Inflammatory macrophage (primary cell): Measurements from ENCODE around the gene HAUS8.
"Not testable (repeated sequence)": the region's sequence is repeated elsewhere in the genome, so short reads cannot be mapped to it uniquely, and the experiment has no call there.

Source experiments
- DNase-seq, 2 donors: peaks; one replicate each; pipeline ENCODE4 v3.0.0-alpha.2; 2020 to 2022

Gene HAUS8

DNA sequence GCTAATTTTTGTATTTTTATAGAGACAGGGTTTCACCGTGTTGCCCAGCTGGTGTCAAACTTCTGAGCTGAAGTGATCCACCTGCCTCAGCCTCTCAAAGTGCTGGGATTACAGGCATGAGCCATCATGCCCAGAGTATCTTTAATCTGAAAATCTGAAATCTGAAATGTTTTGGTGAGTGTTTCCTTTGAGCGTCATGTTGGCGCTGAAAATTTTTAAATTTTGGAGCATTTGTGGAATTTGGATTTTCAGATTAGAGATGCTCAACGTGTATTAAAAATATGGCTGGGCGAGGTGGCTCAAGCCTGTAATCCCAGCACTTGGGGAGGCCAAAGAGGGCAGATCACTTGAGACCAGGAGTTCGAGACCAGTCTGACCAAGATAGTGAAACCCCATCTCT, 43.5 kb downstream of the HAUS8 start:
- no peak for DNase-seq

GRCh38 chr19:17027535-17027975, 47.7 kb downstream of the HAUS8 start:
- DNase-seq, result no peak

GRCh38 chr19:17026706-17027534, 48.3 kb downstream of the HAUS8 start, which contains the start of gene CPAMD8:
Gene CPAMD8, minus strand, starts transcription at chr19:17026810. Its CDS starts 168 bp downstream, at chr19:17026642.
- DNase-seq, result no peak

GRCh38 chr19:17025991-17026658, 49.1 kb downstream of the HAUS8 start:
- peak; percentile 50 to 53 for DNase-seq

DNA sequence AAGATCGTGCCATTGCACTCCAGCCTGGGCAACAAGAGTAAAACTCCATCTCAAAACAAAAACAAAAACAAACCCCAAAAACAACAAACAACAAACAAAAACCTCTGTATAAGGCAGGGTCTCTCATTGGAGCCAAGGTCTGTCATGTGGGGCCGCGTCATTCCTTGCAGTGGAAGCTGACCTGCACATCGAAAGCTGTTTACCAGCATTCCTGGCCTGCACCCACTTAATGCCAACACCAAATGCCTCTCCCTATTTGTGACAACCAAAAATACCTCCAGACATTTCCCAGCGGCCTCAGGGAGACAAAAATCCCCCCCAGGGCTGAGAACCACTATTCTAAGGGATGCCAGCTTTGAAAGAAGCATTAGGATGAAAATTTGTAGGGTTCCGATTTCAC, 49.9 kb downstream of the HAUS8 start:
- DNase-seq, result no peak

GRCh38 chr19:17024941-17025340, 50.3 kb downstream of the HAUS8 start:
- not testable (repeated sequence) for DNase-seq

DNA sequence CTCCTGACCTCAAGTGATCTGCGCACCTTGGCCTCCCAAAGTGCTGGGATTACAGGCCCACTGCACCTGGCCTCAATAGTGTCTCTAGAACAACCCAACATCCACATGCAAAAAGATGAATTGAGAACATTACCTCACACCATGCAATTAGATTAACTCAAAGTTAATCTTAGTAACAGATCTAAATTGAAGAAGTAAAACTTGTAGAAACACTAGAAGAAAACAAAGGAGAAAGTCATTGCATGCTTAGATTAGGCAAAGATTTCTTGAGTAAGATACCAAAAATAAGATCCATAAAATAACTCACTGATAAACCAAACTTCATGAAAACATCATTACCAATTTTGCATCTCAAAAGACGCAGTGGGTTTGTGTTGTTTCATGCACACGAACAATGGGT, 51.4 kb downstream of the HAUS8 start:
- DNase-seq, result no peak

DNA sequence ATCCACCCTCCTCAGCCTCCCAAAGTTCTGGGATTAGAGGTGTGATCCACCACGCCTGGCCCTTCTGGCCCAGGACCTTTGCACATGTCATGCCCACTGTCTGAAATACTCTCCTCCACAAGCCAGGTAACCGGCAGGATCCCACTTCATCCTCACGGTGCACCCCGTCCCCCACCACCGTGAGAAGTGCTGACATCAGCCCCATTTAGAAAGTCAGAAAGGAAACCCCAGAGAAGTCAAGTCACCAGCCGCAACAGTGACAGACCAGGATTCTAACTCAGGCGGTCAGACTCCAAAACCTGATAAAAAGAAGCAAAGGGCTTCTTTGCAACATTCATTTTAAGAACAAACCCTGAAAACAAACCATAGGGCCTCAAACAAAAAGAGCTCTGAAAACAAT, 52.5 kb downstream of the HAUS8 start:
- DNase-seq, result no peak

DNA sequence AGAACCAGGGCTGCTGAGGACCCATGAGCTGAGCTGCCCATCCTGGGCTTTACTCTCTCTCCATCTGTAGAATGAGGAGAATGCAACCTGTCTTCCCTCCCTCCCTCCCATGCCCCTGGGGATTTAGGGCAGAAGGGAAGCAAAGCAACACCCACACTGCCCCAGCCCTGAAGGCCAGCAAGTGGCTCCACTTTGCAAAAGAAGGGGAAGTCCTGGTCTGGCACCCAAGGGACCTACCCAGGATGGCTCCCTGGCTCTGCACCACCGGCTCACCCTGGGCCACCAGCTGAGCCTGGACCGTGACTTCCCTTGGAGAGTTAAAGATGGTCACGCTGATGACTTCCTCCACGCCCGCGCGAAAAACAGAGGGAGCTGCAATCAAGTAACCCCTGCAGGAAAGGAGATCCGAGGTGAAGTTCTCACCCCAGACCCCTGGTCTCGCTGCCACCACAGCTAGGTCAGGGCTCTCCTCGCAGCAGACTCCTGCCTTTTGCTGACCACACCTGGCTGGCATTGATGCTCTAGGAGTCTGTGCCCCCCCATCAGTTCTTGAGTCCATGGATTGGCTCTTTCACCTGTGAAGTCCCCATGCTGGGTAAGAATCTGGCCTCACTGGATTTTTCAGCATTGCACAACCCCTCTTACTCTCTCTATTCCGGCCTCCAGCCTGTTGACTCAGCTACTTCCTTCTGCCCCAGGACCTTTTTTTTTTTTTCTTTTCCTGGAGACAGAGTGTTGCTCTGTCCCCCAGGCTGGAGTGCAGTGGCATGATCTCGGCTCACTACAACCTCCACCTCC, 53.3 kb downstream of the HAUS8 start:
- peak; percentile 88 to 90 for DNase-seq

DNA sequence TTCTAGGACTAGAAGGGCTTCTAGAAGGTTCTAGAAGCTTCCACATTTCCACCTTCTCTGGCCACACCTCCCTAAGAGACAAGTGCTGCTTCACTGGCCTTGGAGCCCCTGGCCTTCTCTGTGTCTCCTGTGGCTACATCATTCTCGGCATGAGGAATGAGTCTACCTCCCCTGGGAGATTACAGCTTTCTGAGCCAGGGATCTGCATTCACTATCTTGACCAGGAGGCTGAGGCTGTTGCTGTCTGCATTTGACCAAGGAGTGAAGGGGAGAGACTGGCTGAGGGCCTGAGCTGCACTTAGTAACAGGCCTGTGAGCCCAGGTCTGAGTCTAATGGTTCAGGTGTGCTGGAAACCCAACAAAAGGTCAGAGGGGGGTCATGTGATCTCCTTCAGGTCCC, 53.9 kb downstream of the HAUS8 start:
- no peak for DNase-seq

- DNase-seq, result peak; percentile 23 to 24
These were observed 54.4 kb downstream of the HAUS8 start for GRCh38 chr19:17020823-17021222.

GRCh38 chr19:17020385-17020784, 54.9 kb downstream of the HAUS8 start:
- no peak for DNase-seq

- not testable (repeated sequence) for DNase-seq
These were observed 60.9 kb downstream of the HAUS8 start for GRCh38 chr19:17014212-17014861.

DNA sequence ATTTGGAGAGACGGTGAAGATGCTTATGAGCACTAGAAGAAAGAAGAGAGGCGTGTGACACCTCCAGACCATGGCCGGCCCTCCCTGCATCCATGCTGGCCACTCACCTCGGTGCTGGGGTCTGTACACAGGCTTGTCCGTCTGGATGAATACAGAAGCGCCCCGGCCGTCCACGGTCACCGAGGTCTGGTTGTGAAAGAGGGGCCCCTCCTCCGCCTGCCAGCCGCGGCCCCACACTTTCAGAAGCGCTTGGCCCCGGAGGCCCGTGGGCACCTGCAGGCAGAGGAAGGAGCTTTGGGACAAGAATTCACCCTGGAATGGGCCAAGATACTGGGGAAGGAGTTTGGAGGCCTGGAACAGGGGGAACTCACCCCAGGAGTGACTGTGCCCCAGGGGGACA, 63.8 kb downstream of the HAUS8 start:
- no peak for DNase-seq

DNA sequence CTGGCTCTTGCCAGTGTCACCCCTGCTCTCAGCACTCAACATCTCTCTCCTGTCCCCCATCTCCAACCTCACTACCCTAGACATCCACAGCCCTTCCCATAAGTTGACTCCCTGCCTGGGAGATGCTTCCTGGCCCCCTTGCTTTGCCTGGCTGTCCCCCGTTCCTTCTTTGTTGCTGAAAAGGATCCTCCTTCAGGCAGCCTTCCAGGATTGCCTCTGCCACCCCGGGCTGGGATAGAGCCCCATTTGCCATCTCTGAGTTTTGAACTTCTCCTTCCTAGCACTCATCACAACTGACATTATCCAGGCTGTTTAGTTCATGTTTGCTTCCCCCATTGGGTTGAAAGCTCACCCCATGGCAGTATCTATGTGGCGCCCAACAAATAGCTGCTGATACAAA, 68.7 kb downstream of the HAUS8 start:
- DNase-seq, result no peak

DNA sequence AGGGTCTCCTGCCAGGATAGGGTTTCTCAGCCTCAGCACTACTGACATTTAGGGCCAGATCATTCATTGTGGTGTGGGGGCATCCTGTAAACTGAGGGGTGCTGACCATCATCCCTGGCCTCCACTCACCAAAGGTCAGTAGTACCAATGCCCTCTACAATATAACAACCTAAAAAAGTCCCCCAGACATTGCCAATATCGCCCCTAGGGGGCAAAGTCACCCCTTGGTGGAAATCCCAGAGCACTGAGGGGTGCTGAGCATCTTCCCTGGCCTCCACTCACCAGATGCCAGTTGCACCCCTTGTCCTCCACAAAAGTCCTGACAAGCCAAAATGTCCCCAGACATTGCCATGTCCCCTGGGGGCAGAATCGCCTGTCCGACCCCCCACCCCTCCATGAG, 70.3 kb downstream of the HAUS8 start:
- DNase-seq, result no peak

DNA sequence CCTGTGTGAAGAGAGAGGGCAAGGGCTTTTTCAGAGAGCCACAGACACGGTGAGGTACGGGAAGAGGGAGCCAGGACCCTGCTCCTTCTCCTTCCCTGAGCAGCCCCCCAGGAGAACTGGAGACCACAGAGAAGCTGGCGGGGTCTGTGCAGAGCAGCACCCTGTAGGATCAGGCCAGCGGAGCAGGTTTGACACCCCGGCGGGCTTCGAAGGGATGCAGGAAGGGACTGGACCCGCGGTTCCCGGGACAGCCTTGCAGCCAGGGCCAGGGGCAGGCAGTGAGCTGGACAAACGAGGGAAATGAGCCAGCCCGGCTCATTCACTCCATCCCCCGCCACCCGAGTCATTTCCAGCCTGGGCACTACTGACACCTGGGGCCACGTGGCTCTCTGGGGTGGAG, 70.9 kb downstream of the HAUS8 start:
- DNase-seq, result no peak

- no peak for DNase-seq
These were observed 72.8 kb downstream of the HAUS8 start for GRCh38 chr19:17002455-17002854.

DNA sequence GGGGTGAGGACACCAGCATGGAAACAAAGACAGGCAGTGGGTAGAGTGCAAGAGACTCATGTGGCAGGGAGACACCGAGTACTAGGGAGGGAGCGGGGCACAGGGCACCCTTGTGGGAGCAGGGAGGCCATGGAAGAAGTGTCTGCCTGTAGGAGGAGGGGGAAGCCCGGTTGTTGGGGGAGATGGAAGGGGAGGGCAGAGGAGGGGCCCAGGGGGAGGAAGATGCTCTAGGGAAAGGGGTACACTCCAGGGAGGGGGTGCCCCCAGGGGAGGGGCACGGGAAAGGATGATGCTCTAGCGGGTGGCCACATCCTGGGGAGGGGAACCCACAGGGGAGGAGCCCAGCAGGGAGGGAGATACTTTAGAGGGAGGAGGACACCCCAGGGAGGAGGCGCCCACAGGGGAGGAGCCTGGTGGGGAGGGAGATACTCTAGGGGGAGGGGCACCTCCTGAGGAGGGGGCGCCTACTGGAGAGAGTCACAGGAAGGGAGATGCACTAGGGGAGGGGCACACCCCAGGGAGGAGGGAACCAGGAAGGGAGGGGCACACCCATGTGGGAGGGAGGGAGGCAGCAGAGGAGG, 73.6 kb downstream of the HAUS8 start:
- no peak for DNase-seq
